Stimulated activated naive CD8-positive, alpha-beta T cell treated with anti-CD3 and anti-CD28 coated beads, Interleukin-15, Interleukin-2, amounts not matched to agents 100 ng/mL and 50 ng/mL, for 24 hours (primary cell): ENCODE results near the gene MTMR10.

Experiments used
- H3K27ac Mint-ChIP-seq: one replicate; pipeline ENCODE4 v1.8.0; 2021; ENCODE audit warnings: mild to moderate bottlenecking, mixed read lengths
- H3K27me3 Mint-ChIP-seq: one replicate; pipeline ENCODE4 v1.8.0; 2021; ENCODE audit warnings: mixed read lengths
- H3K36me3 Mint-ChIP-seq: one replicate; pipeline ENCODE4 v1.8.0; 2021; ENCODE audit warnings: low read depth, mixed read lengths
- H3K4me1 Mint-ChIP-seq: one replicate; pipeline ENCODE4 v1.8.0; 2021; ENCODE audit warnings: low read depth, mixed read lengths
- H3K4me3 Mint-ChIP-seq: one replicate; pipeline ENCODE4 v1.8.0; 2021; ENCODE audit warnings: mild to moderate bottlenecking, mixed read lengths
- H3K9me3 Mint-ChIP-seq: one replicate; pipeline ENCODE4 v1.8.0; 2021; ENCODE audit warnings: mixed read lengths

The MTMR10 gene

GRCh38 chr15:30992249-30992864 lies 929 bp upstream of the MTMR10 start:
- H3K27ac Mint-ChIP-seq = peak overlapping the region; percentile 75

GRCh38 chr15:30990446-30991254 lies 778 bp downstream of the MTMR10 start:
- Mint-ChIP-seq H3K27me3 (no peaks in the 10 kb centered on the region), H3K4me1 (peaks cover 35% of the 10 kb centered on the region), H3K36me3 (peaks cover 15% of the 10 kb centered on the region), H3K27ac (peak overlapping the region; percentile 79), H3K4me3 (peak overlapping the region; percentile 93), H3K9me3 (no peaks in the 10 kb centered on the region)

More at GRCh38 chr15:30992249-30992864, 929 bp upstream of the MTMR10 start:
- no peaks in the 10 kb centered on the region for H3K9me3 Mint-ChIP-seq
- H3K36me3 Mint-ChIP-seq = peaks cover 5% of the 10 kb centered on the region
- H3K27me3 Mint-ChIP-seq = no peaks in the 10 kb centered on the region
- peak overlapping the region; percentile 87 for H3K4me3 Mint-ChIP-seq
- H3K4me1 Mint-ChIP-seq = peaks cover 26% of the 10 kb centered on the region

- H3K4me1 Mint-ChIP-seq = peaks cover 41% of the 10 kb centered on the region
- H3K9me3 Mint-ChIP-seq = no peaks in the 10 kb centered on the region
- peak overlapping the region; percentile 93 for H3K4me3 Mint-ChIP-seq
- H3K27ac Mint-ChIP-seq = no peak overlapping the region
- no peaks in the 10 kb centered on the region for H3K27me3 Mint-ChIP-seq
- H3K36me3 Mint-ChIP-seq = peaks cover 16% of the 10 kb centered on the region
Observed at GRCh38 chr15:30990036-30990435, 1.4 kb downstream of the MTMR10 start.

- Mint-ChIP-seq H3K27me3 (no peaks in the 10 kb centered on the region), H3K9me3 (no peaks in the 10 kb centered on the region), H3K4me1 (peaks cover 64% of the 10 kb centered on the region), H3K36me3 (peaks cover 29% of the 10 kb centered on the region), H3K27ac (peak overlapping the region; percentile 13), H3K4me3 (no peak overlapping the region)
Observed at GRCh38 chr15:30985081-30985531, 6.3 kb downstream of the MTMR10 start.

- Mint-ChIP-seq H3K27me3 (no peaks in the 10 kb centered on the region), H3K4me1 (peaks cover 65% of the 10 kb centered on the region), H3K27ac (no peak overlapping the region), H3K36me3 (peaks cover 35% of the 10 kb centered on the region), H3K4me3 (no peak overlapping the region), H3K9me3 (no peaks in the 10 kb centered on the region)
Observed at GRCh38 chr15:30984542-30984941, 6.9 kb downstream of the MTMR10 start.

GRCh38 chr15:30984118-30984517 lies 7.3 kb downstream of the MTMR10 start:
- peaks cover 68% of the 10 kb centered on the region for H3K4me1 Mint-ChIP-seq
- no peaks in the 10 kb centered on the region for H3K9me3 Mint-ChIP-seq
- H3K36me3 Mint-ChIP-seq = peaks cover 39% of the 10 kb centered on the region
- no peak overlapping the region for H3K4me3 Mint-ChIP-seq
- no peaks in the 10 kb centered on the region for H3K27me3 Mint-ChIP-seq
- H3K27ac Mint-ChIP-seq = no peak overlapping the region

GRCh38 chr15:30979457-30979856 lies 12.0 kb downstream of the MTMR10 start:
- Mint-ChIP-seq H3K27ac (peak overlapping the region; percentile 33), H3K36me3 (peaks cover 23% of the 10 kb centered on the region), H3K4me3 (no peak overlapping the region), H3K4me1 (peaks cover 45% of the 10 kb centered on the region), H3K27me3 (no peaks in the 10 kb centered on the region), H3K9me3 (no peaks in the 10 kb centered on the region)

GRCh38 chr15:30978328-30978727 lies 13.1 kb downstream of the MTMR10 start:
- Mint-ChIP-seq H3K27me3 (no peaks in the 10 kb centered on the region), H3K9me3 (no peaks in the 10 kb centered on the region), H3K4me3 (no peak overlapping the region), H3K27ac (no peak overlapping the region), H3K36me3 (peaks cover 33% of the 10 kb centered on the region), H3K4me1 (peaks cover 37% of the 10 kb centered on the region)

GRCh38 chr15:30974112-30974511 lies 17.3 kb downstream of the MTMR10 start:
- no peaks in the 10 kb centered on the region for H3K27me3 Mint-ChIP-seq
- H3K4me3 Mint-ChIP-seq = no peak overlapping the region
- peaks cover 41% of the 10 kb centered on the region for H3K36me3 Mint-ChIP-seq
- peaks cover 34% of the 10 kb centered on the region for H3K4me1 Mint-ChIP-seq
- no peak overlapping the region for H3K27ac Mint-ChIP-seq
- no peaks in the 10 kb centered on the region for H3K9me3 Mint-ChIP-seq

GRCh38 chr15:30973379-30973778 lies 18.0 kb downstream of the MTMR10 start:
- no peak overlapping the region for H3K4me3 Mint-ChIP-seq
- H3K9me3 Mint-ChIP-seq = no peaks in the 10 kb centered on the region
- no peaks in the 10 kb centered on the region for H3K27me3 Mint-ChIP-seq
- H3K4me1 Mint-ChIP-seq = peaks cover 38% of the 10 kb centered on the region
- peaks cover 41% of the 10 kb centered on the region for H3K36me3 Mint-ChIP-seq
- H3K27ac Mint-ChIP-seq = no peak overlapping the region

- H3K27ac Mint-ChIP-seq = no peak overlapping the region
- no peaks in the 10 kb centered on the region for H3K27me3 Mint-ChIP-seq
- peaks cover 47% of the 10 kb centered on the region for H3K36me3 Mint-ChIP-seq
- no peak overlapping the region for H3K4me3 Mint-ChIP-seq
- peaks cover 30% of the 10 kb centered on the region for H3K4me1 Mint-ChIP-seq
- no peaks in the 10 kb centered on the region for H3K9me3 Mint-ChIP-seq
Observed at GRCh38 chr15:30969724-30970123, 21.7 kb downstream of the MTMR10 start.

- H3K36me3 Mint-ChIP-seq = peaks cover 30% of the 10 kb centered on the region
- no peaks in the 10 kb centered on the region for H3K9me3 Mint-ChIP-seq
- no peaks in the 10 kb centered on the region for H3K27me3 Mint-ChIP-seq
- H3K4me3 Mint-ChIP-seq = no peak overlapping the region
- peaks cover 17% of the 10 kb centered on the region for H3K4me1 Mint-ChIP-seq
- no peak overlapping the region for H3K27ac Mint-ChIP-seq
Observed at GRCh38 chr15:30963681-30964080, 27.7 kb downstream of the MTMR10 start.

GRCh38 chr15:30962659-30963058 lies 28.8 kb downstream of the MTMR10 start:
- no peaks in the 10 kb centered on the region for H3K27me3 Mint-ChIP-seq
- no peak overlapping the region for H3K4me3 Mint-ChIP-seq
- H3K36me3 Mint-ChIP-seq = peaks cover 35% of the 10 kb centered on the region
- H3K27ac Mint-ChIP-seq = peak overlapping the region; percentile 21
- peaks cover 15% of the 10 kb centered on the region for H3K4me1 Mint-ChIP-seq
- no peaks in the 10 kb centered on the region for H3K9me3 Mint-ChIP-seq

- Mint-ChIP-seq H3K27me3 (no peaks in the 10 kb centered on the region), H3K9me3 (no peaks in the 10 kb centered on the region), H3K36me3 (peaks cover 38% of the 10 kb centered on the region), H3K4me3 (no peak overlapping the region), H3K4me1 (peaks cover 15% of the 10 kb centered on the region), H3K27ac (no peak overlapping the region)
Observed at GRCh38 chr15:30962079-30962478, 29.3 kb downstream of the MTMR10 start.

- Mint-ChIP-seq H3K27me3 (no peaks in the 10 kb centered on the region), H3K4me3 (no peak overlapping the region), H3K27ac (peak overlapping the region; percentile 43), H3K4me1 (peaks cover 21% of the 10 kb centered on the region), H3K36me3 (peaks cover 45% of the 10 kb centered on the region), H3K9me3 (no peaks in the 10 kb centered on the region)
Observed at GRCh38 chr15:30958219-30958618, 33.2 kb downstream of the MTMR10 start.
